ENCODE measurements around the gene TMEM43. TPM values are rescaled to one million over a fixed set of nuclear protein-coding genes. Genes with fewer than 3 reads are reported as not detected.

The TMEM43 gene
- total RNA-seq, 4 donors from 2014 or later = 206 to 237 (median 219) TPM

DNA sequence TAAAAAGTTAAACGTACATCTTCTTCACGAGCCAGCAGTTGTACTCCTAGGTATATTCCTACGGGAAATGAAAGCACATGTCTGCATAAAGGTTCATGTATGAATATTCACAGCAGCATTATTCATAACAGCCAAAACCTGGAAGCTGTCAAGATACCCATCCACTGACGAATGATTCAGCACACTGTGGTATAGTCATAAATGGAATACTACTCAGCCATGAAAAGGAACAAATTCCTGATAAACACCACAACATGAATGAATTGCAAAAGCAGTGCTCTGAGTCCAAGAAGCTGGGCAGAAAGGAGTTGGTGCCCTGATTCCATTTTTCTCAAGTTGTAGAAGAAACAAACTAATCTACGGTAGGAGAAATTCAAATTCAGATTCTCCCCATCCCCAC lies 3.9 kb downstream of the TMEM43 start:
- H3K4me3 ChIP-seq = no peak overlapping the region
- peaks cover 39% of the 10 kb centered on the region for H3K4me1 ChIP-seq
- 97% methylated on average over 5 of the region's 5 CpGs for WGBS
- no peaks in the 10 kb centered on the region for H3K27me3 ChIP-seq
- H3K9me3 ChIP-seq = no peaks in the 10 kb centered on the region
- H3K27ac ChIP-seq = no peak overlapping the region
- DNase-seq (ENCODE audit: low spot score in 2 of 2) = no peak
- peaks cover 56% of the 10 kb centered on the region for H3K36me3 ChIP-seq
- TF ChIP-seq POLR2AphosphoS5 (IDR thresholded peaks at IDR 0.05) (no peak), POLR2A (IDR thresholded peaks at IDR 0.05) (no peak), EP300 (IDR thresholded peaks at IDR 0.05) (no peak)
- TF ChIP-seq, protein P1, sequence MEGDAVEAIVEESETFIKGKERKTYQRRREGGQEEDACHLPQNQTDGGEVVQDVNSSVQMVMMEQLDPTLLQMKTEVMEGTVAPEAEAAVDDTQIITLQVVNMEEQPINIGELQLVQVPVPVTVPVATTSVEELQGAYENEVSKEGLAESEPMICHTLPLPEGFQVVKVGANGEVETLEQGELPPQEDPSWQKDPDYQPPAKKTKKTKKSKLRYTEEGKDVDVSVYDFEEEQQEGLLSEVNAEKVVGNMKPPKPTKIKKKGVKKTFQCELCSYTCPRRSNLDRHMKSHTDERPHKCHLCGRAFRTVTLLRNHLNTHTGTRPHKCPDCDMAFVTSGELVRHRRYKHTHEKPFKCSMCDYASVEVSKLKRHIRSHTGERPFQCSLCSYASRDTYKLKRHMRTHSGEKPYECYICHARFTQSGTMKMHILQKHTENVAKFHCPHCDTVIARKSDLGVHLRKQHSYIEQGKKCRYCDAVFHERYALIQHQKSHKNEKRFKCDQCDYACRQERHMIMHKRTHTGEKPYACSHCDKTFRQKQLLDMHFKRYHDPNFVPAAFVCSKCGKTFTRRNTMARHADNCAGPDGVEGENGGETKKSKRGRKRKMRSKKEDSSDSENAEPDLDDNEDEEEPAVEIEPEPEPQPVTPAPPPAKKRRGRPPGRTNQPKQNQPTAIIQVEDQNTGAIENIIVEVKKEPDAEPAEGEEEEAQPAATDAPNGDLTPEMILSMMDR (IDR thresholded peaks at IDR 0.05) = no peak

DNA sequence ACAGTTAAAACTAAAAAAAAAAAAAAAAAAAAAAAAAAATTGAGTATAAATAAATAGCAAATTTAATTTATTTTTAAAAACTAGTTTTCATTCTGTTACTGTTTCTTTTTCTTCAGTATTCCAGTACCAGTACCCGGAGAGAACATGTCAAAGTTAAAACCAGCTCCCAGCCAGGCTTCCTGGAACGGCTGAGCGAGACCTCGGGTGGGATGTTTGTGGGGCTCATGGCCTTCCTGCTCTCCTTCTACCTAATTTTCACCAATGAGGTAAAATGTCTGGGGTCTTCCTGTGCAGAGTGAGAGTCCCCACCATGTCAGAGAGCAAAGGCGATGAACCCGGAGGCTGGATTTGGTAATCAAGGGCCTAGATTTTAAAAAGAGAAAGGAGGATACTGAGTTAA lies 4.4 kb downstream of the TMEM43 start:
- Histone ChIP-seq H3K27ac (no peak overlapping the region), H3K27me3 (no peaks in the 10 kb centered on the region), H3K36me3 (peaks cover 61% of the 10 kb centered on the region), H3K4me1 (peaks cover 34% of the 10 kb centered on the region), H3K9me3 (no peaks in the 10 kb centered on the region), H3K4me3 (no peak overlapping the region)
- peak in 1 of 2 donors; percentile 21 for DNase-seq (ENCODE audit: low spot score in 2 of 2)
- 93% methylated on average over 6 of the region's 6 CpGs for WGBS
- TF ChIP-seq POLR2A (IDR thresholded peaks at IDR 0.05) (no peak), POLR2AphosphoS5 (IDR thresholded peaks at IDR 0.05) (no peak), EP300 (IDR thresholded peaks at IDR 0.05) (no peak)
- TF ChIP-seq, protein P1 (IDR thresholded peaks at IDR 0.05) = no peak

DNA sequence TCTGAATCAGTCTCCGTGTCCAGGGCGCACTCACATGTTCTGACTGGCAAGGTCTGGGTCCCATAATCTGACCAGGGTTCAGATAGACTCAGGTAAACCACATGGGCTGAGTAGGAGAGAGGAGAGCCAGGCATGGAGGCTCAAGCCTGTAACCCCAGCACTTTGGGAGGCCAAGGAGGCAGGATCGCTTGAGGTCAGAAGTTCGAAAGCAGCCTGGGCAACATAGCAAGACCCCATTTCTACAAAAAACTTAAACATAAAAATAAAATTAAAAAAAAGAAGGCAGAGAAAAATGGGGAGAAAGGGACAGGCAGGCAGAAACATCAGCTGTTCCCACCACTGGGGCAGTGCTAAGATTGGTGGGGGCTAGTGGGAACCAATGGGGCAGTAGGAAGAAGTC lies 5.4 kb downstream of the TMEM43 start:
- Histone ChIP-seq H3K27me3 (no peaks in the 10 kb centered on the region), H3K36me3 (peaks cover 71% of the 10 kb centered on the region), H3K4me3 (no peak overlapping the region), H3K4me1 (peaks cover 34% of the 10 kb centered on the region), H3K9me3 (no peaks in the 10 kb centered on the region), H3K27ac (no peak overlapping the region)
- peak in 1 of 2 donors; percentile 38 for DNase-seq (ENCODE audit: low spot score in 2 of 2)
- TF ChIP-seq POLR2AphosphoS5 (IDR thresholded peaks at IDR 0.05) = no peak
- TF ChIP-seq, protein P1 (IDR thresholded peaks at IDR 0.05) = no peak
- no peak for TF ChIP-seq POLR2A (IDR thresholded peaks at IDR 0.05)
- TF ChIP-seq EP300 (IDR thresholded peaks at IDR 0.05) = no peak
- WGBS = 94% methylated on average over 4 of the region's 4 CpGs

DNA sequence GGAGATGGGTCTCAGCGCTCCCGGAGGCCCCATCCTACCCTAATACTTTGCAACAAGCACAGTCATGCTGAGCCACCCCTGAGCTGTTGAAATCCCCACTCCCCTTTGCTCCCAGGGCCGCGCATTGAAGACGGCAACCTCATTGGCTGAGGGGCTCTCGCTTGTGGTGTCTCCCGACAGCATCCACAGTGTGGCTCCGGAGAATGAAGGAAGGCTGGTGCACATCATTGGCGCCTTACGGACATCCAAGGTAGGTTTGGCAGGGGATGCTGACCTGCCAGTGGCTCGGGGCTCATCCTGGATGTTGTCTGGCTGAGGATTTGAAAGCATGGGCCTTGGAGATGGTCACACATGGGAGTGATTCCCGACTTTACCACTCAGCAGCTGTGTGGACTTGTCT lies 5.9 kb downstream of the TMEM43 start:
- H3K9me3 ChIP-seq = no peaks in the 10 kb centered on the region
- H3K27ac ChIP-seq = no peak overlapping the region
- no peak overlapping the region for H3K4me3 ChIP-seq
- DNase-seq (ENCODE audit: low spot score in 2 of 2) = no peak
- H3K36me3 ChIP-seq = peaks cover 75% of the 10 kb centered on the region
- 90% methylated on average over 5 of the region's 12 CpGs for WGBS
- no peaks in the 10 kb centered on the region for H3K27me3 ChIP-seq
- TF ChIP-seq POLR2A (IDR thresholded peaks at IDR 0.05) (no peak), POLR2AphosphoS5 (IDR thresholded peaks at IDR 0.05) (no peak), EP300 (IDR thresholded peaks at IDR 0.05) (no peak)
- TF ChIP-seq, protein P1 (IDR thresholded peaks at IDR 0.05) = no peak
- peaks cover 32% of the 10 kb centered on the region for H3K4me1 ChIP-seq

DNA sequence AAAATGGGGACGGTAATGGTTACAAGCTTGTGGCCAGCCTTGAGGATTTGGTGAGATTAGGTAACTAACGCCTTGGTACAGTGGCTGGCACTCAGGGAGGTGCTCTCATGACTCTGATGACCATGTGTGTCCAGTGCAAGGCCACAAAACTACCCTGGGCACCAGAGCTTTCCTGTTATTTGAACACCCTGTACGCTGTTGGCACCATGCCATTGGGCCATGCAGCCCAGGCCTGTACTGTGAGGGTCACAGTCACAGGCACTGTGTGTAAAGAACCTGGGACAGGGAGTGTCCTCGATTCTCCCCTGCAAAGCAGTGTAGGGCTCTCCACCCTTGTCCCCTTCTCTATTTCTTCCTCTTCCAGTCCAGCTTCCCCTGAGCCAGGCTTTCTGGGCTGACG lies 6.3 kb downstream of the TMEM43 start:
- WGBS = 91% methylated on average over 4 of the region's 5 CpGs
- Histone ChIP-seq H3K27me3 (no peaks in the 10 kb centered on the region), H3K4me3 (no peak overlapping the region), H3K4me1 (peaks cover 29% of the 10 kb centered on the region), H3K36me3 (peaks cover 80% of the 10 kb centered on the region), H3K27ac (no peak overlapping the region), H3K9me3 (no peaks in the 10 kb centered on the region)
- TF ChIP-seq POLR2AphosphoS5 (IDR thresholded peaks at IDR 0.05) (no peak), EP300 (IDR thresholded peaks at IDR 0.05) (no peak), POLR2A (IDR thresholded peaks at IDR 0.05) (no peak)
- TF ChIP-seq, protein P1 (IDR thresholded peaks at IDR 0.05) = no peak
- no peak for DNase-seq (ENCODE audit: low spot score in 2 of 2)
